Stimulated activated CD4-positive, alpha-beta T cell treated with anti-CD3 and anti-CD28 coated beads, Interleukin-15, amount 100 ng/mL, for 24 hours (primary cell): ENCODE data around the gene BICD2.
A peak's percentile ranks its signal among the peaks of the same experiment; 100 is the strongest.
"Not testable (repeated sequence)": the region's sequence is repeated elsewhere in the genome, so short reads cannot be mapped to it uniquely, and the experiment has no call there.

Experiments
- DNase-seq: peaks from one replicate; pipeline ENCODE4 v3.0.0-alpha.2; 2020

BICD2 gene

DNA sequence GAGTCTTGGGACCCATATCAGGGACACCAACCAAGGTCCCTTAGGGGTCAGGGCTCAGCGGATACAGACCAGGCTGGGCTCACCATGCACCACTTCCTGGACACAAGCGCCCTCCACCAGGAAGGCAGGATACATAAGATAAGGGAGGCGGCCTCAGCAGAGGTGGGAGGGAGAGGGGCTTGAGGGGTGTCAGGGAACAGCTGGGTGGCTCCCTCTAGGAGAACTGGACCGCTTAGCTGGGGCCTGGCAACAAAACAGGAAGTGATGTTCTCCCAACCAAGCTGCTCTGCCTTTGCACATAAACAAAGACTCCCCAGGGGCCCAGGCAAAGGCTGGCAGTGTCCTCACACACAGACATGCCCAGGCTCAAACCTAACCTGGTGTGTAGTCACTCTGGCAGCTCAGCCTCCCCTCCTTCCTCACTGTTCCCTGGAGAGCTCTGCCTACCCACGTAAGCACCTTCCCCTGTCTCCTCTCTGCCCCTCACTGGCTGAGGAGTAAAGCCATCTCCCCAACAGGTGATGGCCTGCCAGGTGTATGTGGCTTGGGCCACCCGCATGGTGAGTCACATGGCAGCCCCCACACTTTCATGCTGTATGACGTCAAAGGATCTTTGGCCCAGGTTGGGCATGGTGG lies 5.8 kb upstream of the BICD2 start:
- no peak for DNase-seq

DNA sequence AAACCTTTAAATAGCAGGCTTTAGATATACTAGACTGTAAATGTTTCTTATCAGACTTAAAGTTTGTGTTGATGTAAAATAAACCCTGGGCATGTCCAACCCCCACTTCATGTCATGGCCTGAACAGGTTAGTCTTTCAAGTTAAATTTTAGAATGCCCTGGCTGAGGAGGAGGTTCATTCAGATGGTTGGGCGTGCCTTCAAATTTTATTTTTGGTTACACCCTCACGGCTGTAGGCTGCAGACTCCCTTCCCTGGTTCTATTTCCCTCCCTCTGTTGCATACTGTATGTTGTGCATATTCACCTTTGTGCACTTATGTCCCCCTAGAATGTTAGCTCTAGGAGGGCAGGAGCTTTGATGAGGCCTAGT lies 5.3 kb upstream of the BICD2 start:
- no peak for DNase-seq

DNA sequence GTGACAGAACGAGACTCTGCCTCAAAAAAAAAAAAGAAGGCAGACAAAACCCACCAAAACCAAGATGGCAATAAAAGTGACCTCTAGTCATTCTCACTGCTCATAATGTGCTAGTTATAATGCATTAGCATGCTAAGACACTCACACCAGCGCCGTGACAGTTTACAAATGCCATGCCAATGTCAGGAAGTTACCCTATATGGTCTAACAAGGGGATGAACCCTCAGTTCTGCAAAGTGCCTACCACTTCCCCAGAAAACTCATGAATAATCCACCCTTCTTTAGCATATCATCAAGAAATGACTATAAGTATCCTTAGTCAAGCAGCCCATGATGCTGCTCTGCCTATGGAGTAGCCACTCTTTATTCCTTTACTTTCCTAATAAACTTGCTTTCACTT lies 4.7 kb upstream of the BICD2 start:
- no peak for DNase-seq

DNA sequence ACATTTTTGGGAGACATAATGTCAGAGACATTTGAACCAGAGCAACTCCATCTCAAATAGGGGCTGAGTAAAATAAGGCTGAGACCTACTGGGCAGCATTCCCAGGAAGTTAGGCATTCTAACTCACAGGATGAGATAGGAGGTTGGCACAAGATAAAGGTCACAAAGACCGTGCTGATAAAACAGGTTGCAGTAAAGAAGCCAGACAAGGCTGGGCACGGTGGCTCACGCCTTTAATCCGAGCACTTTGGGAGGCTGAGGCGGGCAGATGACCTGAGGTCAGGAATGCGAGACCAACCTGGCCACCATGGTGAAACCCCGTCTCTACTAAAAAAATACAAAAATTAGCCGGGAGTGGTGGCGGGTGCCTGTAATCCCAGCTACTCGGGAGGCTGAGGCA lies 4.2 kb upstream of the BICD2 start:
- not testable (repeated sequence) for DNase-seq

DNA sequence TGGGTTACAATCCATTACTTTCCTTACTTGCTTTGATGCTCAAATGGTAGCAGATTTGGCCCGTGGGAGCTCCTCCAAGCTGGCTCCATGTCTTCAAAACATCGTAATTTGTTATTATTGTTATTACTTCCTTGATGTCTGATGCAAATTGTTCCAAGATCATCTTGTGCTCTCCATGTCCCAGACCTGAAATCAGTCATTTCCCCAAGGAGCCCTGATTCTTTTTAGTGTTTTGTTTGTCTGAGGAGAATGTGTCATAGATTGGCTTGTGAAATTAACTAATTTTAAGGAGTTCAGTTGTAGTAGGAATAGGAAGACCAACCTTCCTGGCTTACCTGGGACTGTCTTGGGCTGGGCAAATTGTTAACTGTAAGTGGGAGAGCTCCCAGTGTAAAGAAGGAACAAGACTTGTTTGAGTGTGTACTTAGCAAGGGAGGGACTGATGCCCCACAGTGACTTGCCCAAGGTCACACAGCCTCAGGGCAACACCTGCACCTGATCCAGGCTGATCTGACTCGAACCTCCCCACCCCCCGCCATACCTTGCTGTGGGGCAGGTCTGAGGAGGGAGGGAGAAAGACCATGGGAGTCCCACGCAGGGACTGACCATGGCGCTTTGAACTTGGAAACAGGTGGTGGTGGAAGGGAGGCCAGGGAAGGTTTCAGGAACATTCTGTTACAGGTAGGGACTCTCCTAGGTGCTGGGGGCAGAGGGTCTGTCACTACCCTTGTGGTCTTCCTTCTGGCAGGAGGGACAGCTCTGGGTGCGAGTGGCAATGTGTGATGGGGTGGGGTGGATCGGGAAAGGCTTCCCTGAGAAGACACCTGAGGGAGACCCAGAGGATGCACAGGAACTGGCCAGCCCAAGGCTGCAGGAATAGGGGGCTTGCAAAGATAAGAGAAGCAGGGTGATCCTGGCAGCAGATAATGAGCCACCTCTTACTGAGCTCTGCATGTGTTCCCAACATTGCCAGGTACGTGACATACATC lies 2.7 kb upstream of the BICD2 start:
- DNase-seq, result no peak

DNA sequence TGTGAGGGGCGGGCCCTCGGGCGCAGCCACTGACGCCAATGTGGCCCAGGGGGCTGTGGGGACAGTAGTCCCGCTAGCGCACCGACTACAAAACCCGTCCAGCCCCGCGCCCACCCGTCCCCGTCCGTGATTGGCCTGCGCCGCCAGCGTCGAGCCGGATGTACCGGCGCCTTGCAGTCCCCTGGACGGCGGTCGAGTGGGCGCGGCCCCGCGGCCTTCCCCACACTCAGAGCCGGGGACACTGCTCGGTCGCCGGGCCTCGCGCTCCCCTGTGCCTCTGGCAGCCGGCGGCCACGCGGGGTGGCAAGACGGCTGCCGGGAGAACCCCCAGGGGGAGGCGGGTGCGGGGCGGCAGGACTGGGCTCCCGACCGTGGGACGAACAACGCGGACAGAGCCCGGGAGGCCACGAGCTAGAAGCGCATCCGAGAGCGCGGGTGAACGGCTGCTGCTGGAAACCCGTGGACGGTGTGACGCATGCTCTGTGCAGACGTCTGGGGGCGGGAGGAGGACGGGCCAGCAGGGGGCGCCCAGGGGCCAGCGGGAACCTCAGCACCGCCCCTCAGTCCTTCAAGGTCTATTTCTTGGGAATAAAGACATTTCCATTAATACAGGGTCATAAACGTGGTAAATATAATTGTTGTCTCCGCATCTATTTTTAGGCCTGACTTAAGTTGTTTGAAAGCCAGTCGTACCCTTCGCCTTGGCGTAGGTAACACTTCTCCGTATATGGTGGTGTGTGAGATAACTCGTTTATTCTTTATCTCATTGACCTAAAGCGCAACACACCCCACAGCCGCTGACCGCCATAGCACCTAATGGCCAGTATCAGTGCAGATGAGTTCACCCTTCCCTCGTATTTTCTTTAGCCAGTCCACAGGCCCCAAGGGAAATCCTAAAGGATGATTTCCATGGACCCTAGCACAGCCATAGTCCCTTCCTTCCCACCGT lies 629 bp upstream of the BICD2 start:
- DNase-seq, result peak; percentile 98

DNA sequence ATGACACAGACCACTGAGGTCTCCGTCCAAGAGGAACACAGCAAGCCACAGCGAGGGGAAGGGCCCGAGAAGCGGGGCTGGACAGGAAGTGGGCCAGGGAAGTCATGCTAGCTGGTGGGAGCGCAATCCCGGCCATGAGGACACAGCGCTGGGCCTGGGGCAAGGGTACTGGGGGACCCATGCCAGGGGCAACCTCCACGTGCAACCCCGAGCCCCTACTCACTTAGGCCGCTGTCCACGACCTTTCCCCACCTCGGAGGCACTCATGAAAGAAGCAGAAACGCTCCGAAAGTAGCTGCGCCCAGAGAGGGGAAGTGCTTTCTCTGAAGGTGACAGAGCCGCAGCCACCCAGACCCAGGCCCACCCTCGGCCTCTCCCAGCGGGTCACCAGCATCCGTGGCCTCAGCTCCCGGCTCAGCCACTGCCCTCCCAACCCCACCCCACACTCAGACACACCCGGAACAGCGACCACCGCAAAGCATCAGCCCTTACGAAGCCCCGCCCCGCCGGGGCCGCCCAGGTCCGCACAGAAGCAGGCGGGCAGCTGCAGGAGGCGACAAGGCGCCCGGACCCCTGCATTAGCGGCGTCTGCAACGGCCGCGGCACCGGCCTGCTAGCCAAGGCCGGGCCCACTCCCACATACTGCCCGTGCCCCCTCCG lies 782 bp downstream of the BICD2 start:
- peak; percentile 53 for DNase-seq

DNA sequence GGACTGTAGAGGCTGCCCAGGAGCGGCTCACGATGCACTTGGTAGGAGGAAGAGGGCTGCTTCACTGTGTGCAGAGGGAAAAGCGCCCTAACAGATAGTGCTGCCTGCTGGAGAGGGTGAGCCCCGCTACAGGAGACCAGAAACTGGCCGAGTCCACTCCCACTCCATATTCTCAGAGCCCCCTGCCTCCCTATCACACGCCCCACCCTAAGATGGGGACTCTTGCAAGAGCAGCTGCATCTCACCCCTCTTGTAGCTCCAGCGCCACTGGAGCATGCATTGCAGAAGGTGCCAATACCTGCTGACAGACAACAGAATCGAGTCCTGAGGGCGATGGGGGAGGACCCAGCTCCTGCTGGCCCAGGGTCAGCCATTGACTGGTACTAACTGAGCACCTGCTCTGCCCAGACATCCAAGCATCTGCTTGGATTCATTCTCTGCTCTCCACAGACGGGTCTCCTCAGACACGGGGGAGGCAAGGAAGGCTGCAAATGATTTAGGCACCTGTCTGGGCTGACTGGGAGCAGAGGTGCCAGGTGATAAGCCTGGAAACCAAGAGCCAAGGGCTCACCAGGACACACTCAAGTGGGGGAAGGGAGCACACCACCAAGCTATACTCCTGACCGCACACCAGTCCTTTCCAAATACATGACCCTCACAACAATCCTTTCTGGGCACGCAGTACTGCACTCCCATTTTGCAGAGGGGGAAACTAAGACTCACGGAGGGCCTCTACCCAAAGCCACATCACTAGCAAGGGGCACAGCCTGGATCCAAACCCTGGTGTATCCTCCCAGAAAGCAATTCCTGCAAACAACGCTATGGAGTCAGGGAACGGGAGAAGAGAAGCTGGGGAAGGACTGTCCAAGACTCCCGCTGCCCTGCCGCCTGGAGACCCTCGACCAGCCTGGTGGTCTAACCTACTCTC lies 1.6 kb downstream of the BICD2 start:
- no peak for DNase-seq

DNA sequence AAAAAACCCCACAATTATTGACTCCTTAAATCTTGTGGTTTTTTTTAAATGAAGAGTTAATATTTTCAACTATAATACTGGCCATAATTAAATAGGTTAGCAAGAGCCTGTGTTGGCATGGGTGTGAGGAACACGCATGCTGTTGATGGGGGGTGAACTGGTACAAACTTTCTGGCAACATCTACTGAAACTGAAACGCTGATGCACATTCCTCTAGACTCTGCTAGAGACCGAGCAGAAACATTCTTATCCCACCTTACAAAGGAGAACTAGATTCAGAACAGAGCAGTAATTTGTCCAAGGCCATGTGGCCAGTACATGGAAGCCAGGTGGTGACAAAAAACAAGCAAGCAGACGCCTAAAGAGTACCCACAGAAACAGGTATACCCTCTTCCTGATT lies 2.4 kb downstream of the BICD2 start:
- DNase-seq, result no peak

DNA sequence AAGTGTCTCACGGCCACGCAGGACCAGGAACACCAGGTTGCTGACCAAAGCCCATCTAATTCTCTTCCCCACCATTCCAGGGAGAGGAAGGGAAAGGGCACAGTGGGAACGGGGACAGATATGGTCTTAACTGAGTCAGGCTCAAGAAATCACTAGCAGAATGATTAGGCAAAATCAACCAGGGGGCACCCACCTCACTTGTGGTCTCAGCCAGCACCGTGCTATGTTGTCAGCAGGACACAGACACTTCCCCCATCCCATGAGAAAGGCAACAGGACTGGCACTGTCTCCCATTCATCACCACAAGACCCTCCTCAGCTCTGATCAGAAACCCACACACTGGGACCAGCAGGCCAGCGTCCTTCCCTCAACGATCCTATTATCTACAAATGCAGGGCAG lies 2.9 kb downstream of the BICD2 start:
- no peak for DNase-seq

DNA sequence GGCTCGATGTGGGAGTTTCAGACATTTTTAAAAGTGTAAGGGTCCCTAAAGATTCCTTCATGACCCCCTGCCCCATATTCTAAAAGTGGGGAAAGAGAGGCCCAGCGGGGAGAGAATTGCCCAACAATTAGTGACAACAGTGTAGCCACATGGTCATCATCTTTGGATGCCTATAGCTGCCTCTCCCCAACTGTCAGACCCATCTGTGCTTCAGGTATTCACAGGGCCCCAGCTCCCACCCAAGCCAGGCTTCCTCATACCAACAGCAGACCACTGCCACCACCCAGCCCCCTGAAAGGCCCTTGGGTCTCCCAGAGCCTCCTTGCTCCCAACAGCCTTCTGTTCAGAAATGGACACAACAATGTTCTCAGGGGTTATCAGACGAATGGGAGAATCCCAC lies 4.1 kb downstream of the BICD2 start:
- DNase-seq, result no peak

DNA sequence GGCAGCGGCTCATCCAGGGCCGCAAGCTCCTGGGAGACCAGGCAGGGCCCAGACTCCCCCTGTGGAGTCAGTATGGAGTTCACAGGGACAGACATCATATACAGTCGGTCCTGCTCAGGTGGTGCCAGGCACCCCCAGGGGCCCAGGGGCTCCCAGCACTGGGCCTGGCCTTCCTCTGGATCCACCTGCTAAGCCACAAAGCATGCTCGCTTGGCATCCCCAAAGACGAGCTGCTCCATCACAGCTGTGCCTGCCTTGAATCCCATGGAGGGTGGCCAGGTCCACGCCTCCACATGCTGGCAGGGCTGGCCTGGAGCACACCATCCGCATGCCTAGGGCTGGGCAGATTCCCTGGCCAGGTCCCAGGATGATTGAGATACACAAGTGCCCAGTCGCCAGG lies 4.6 kb downstream of the BICD2 start:
- no peak for DNase-seq

DNA sequence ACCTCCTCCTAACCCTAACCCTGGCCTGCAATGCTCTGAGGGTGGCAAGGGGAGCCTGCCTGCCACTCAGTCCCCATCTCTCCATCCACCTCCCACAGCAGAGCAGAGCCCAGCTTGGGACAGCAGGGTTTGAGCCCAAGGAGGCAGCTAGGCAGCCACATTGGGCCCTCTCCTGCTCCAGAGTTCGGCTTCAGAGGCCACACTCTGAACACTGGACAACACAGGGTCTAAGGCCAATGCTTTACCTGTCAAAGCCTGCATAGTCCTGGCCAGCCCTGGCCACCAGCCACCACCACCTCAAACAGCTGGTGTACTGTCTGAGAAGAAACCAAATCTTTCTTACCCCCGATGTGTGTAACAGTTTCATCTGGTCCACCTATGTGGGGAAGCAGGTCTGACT lies 5.2 kb downstream of the BICD2 start:
- DNase-seq, result no peak

DNA sequence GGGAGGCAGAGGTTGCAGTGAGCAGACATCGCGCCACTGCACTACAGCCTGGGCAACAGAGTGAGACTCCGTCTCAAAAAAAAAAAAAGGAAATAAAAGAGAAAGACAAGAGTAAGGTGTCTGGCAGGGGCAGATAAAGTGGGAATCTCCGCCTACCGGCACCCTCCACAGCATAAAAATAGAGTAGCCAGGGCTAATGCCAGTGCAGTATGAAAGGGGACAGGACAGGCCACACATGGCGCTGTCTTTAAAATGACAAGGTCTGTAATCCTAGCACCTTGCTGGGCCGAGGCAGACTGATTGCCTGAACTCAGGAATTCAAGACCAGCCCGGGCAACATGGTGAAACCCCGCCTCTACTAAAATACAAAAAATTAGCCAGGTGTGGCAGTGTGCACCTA lies 7.8 kb downstream of the BICD2 start:
- no peak for DNase-seq

DNA sequence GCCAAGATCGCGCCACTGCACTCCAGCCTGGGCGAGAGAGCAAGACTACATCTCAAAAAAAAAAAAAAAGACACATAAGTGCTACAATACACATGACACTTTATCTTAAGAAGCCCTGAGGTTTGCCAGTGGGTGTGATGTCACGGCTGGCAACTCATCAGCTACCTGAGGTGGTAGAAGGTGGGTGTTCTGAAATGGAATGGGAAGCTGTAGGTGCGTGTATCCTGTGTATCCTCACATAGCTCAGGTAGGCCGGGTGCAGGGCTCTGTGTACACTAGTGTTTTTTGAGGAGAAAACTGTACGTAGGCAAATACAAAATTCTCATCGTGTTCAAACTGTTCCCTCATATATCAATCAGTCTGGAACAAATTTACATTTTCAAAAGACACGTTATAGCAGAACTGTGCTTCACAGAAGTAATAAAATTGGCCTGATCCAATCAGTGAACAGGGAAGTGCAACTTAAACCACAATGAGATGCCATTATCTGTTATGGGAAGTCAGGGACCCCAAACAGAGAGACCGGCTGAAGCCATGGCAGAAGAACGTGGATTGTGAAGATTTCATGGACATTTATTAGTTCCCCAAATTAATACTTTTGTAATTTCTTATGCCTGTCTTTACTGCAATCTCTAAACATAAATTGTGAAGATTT lies 10.4 kb downstream of the BICD2 start:
- no peak for DNase-seq

DNA sequence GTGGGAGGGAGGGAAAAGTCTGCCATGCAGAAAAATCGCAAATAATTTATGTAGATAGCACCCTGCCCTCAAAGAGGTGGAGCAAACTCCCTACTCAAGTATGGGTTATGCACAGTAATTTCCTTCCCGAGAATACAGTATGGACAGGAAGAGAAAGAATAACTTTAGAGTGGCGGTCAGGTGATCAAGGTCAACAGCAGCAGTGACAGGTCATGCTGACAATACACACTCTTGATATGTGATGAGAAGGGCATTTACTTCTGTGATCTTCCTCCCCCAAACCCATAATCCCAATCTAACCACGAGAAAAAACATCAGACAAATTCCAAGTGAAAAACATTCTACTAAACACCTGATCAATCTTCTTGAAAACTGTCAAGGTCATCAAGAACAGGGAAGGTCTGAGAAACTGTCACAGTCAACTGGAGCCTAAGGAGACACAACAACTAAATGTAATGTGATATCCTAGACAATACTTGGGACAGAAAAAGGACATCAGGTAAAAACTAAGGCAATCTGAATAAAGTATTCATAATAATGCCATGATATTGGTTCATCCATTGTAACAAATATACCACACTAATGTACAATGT lies 11.7 kb downstream of the BICD2 start:
- DNase-seq, result no peak

DNA sequence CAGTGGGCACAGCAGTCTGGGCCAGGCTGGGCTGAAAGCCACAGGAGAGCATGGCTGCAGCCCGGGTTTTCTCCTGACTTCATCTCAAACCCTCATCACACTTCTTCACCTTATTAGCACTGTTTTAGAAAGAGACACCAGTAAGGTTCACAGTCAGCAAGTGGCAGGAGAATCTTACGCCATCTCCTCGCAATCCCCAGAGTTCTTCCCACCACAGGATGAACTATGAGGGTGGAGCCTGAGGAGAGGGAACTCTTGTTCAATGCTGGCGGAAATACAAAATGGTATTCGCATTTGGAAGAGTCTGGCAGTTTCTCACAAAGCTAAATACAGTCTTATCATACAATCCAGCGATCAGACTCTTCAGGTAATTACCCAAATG lies 14.7 kb downstream of the BICD2 start:
- DNase-seq, result no peak

DNA sequence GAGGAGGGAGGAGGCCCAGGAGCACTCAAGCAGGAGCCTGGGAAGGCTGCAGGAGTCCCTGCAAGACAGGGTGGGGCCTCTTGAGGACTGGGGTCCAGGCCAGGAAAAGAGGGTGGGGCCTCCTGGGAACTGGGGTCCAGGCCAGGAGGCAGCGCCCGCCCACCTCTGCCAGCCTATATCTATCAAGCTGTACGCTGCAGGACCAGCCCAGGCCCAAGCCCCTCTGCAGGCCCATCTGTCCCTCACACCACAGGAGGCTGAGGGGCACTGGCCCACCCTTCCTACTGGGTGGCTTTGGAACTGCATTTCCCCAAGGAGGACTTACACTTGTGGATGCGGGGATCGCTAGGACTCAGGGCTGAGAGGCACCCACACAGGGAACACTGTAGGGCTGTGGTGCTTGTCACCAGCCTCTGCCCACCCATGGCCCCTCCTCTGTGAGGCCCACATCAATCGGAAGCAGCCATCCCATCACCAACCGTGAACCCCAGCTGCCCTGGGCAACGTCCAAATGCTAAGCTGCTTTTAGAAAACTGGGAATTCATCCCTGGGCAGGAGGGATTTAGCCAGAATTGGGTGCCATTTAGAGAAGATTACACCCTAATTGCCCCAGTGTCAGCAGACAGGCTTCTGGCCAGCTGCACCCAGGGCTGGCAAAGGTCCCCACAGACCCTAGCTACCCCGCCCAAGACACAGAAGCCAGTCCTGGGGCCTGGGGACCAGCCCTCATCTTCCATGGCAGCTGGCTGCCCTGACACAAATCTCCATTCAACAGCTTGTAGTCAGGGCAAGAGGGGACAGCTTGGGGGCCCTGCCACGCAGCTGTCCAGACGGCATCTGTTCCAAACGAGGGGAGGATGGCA lies 15.3 kb downstream of the BICD2 start:
- no peak for DNase-seq

DNA sequence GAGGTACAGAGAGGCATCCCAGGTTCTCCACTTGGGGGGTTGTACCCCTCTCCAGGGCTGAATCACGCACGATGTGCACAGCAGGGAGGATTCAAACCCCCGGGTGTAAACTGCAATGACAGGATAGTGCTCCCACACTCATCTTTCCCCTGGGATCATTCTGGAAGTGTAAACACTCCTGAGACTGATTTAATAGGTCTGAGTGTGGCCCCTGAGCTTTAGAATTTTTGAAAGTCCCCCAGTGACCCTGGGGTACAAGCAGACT lies 16.5 kb downstream of the BICD2 start:
- no peak for DNase-seq
